Fibroblast of peridontal ligament (primary cell): ENCODE measurements around the gene UFC1.
A peak's percentile ranks its signal among the peaks of the same experiment; 100 is the strongest.

ENCODE experiments used
- DNase-seq: peaks from one replicate; pipeline ENCODE4 v3.0.0-alpha.2; 2010; ENCODE audit errors: extremely low read depth

UFC1 gene

DNA sequence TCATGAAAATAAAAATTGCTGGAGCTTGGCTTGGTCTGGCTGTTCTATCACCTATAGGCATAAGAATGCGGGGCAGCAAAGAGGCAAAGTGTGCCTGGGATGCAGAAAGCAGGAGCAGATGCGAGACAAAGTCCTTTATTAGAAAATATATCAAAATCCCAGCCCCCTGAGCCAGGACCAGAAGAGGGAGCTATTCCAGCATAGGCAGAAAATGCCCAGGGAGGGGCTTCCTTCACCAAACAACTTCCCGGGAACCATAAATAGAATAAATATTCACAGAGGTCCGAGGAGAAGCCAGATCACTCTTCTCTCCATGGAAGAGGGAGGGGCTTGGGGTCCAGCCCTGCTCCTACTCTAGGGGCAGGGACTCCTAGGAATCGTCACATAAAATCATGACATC, 17.4 kb downstream of the UFC1 start:
- no peak for DNase-seq

GRCh38 chr1:161171696-161172095, 17.9 kb downstream of the UFC1 start:
- no peak for DNase-seq

DNA sequence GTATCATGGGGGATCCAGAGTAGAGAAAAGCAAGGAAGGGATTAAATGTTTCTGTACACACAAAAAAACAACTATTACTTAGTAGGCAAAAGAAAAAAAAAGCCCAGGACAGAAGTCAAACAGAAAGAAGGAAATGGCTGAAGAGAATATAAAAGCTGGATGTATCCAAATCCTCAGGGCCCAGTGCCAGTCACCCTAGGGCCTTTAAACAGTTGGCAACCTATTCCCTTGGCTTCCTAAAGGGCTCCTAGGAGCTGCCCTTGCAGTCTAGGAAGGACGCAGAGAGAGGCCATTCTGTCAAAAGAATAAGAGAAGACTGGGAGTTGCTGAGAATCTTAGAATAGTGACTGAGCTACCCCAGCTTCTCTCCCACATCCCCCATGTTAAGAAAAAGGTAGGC, 18.6 kb downstream of the UFC1 start:
- DNase-seq: no peak

DNA sequence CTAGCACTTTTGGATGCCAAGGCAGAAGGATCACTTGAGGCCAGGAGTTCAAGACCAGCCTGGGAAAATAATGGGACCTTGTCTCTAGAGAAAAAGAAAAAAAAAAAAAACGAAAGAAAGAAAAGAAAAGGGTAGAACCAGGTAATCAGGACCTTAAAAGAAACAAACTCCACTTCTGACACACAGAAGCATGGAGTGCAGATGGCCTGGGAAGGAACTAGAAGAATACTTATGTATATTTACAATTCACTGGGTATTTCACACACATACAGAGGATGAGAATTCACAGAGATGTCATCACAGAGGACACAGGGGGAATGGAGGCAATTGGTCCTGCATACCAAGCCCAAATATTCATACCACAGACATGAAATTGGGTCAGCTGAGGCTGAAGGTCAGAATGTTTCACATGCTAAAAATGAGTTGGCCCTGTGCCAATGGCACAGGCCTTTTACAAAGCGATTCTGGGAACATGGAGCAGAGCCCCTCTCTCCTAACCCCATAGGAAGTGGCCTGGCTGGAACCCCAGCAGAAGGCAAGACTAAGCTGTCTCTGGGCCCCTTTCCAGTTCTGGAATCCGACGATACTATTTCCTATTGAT, 19.1 kb downstream of the UFC1 start:
- peak; percentile 100 for DNase-seq

DNA sequence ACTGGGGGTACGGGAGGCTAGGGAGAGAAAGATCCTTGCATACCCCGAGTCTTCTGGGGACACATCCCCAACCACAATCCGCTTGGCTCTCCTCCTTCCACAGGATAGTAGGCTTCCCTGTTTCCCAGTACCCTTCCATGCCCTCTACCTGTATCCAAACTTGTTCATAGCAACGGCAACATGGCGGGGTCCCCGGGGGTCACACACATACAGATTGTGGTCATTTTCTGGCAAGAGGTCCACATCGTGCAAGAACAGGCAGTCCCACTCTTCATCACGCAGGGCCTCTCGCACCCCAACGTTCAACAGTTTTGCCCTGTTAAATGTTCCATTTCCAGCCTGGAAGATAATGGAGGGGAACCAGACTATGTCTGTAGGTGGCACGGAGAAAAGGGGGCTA, 19.9 kb downstream of the UFC1 start:
- DNase-seq: no peak

DNA sequence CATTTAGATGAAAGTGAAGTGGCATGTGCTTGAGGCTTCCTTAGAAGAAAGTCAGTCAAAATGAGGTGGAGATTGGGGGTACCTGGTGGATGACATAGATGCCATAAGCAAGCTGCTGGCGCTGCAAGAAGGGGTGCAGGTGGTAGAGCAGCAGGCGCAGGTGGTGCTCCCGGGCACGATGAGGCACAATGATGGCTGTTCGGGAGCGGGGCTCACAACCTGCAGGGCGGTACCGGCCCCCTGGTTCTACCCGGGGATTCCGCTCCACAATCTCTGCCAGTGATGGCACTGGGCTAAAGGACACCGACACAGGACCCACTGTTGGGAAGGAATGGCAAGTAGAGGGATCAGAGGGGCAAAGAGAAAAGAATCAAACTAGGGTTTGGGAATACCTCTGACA, 21.1 kb downstream of the UFC1 start:
- no peak for DNase-seq

- no peak for DNase-seq
Observed at GRCh38 chr1:161175771-161176453, 22.1 kb downstream of the UFC1 start.

DNA sequence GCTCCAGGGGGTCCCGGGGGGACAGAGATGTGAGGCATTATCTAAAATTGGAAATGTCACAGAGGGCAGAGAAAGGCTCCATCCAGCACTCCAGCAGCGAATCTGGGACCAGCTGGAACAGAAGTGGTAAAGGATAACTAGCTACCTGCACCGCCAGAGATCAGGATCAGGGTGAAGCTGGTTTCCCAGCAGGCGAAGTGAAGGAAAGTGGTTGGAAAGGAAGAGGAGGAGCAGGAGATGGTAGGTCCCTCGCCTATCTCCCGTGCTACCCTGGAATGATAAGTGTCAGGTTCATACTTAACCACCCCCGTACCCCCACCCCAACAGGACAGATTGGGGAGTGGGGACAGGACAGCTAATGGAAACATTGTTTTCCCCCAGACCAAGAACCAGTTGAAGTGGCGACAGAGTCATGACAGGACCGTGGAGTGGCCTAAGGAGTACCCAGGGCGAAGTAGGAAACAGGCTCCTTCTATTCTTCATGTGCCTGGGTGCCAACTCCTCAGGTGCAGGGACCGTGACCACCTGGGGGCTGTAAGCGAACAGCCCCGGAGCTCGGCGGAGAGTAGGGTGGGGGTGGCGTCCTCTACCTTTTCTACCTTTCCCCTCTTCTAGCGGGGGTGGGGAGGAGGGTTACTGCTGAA, 22.8 kb downstream of the UFC1 start:
- DNase-seq: no peak

- DNase-seq: peak; percentile 68
Observed at GRCh38 chr1:161177112-161177935, 23.5 kb downstream of the UFC1 start, which contains the start of gene B4GALT3. TSS of gene B4GALT3 (minus strand) at chr1:161177507. CDS start at chr1:161176060, 1,447 bp downstream.

- no peak for DNase-seq
Observed at GRCh38 chr1:161177936-161178244, 24.1 kb downstream of the UFC1 start.

DNA sequence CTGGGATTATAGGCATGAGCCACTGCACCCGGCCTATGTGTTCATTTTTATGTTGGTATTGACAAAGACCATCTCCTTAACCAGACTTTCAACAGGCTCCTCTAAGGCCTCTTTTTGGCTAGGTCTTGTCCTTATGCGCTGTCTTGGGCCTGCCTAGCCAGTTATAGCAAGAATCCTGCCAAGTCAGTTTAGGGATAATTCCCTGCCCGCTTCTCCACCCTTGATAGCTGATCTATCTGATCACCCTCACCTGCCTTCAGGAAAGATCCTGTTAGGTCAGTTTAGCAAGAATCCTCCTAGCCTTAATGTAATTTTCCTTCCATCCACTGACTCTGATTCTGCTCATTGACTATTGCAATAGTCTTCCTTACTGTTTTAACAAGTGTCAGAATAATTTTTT, 25.9 kb downstream of the UFC1 start:
- DNase-seq: no peak

- no peak for DNase-seq
Observed at GRCh38 chr1:161180639-161181038, 26.9 kb downstream of the UFC1 start.

- peak; percentile 49 for DNase-seq
Observed at GRCh38 chr1:161182214-161182613, 28.4 kb downstream of the UFC1 start.

DNA sequence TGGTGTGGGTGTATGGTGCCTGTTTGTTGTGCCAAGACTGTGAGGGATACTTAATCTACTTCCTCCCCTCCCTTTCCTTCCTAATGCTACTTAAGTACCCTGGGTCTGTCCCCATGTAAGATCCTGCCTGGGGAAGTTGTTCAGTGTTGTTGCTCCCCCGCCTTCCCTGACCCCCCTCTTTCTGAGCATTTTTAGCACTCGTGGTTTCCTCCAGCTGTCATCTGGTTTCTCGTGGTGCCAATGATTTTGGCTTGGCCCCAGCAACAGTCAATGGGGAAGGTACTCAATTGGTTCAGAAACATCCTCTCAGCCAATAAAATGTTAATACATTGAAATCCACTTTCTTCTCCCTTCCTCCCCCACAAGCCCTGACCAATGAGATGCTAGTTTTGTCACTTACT, 31.5 kb downstream of the UFC1 start:
- DNase-seq: peak; percentile 84

DNA sequence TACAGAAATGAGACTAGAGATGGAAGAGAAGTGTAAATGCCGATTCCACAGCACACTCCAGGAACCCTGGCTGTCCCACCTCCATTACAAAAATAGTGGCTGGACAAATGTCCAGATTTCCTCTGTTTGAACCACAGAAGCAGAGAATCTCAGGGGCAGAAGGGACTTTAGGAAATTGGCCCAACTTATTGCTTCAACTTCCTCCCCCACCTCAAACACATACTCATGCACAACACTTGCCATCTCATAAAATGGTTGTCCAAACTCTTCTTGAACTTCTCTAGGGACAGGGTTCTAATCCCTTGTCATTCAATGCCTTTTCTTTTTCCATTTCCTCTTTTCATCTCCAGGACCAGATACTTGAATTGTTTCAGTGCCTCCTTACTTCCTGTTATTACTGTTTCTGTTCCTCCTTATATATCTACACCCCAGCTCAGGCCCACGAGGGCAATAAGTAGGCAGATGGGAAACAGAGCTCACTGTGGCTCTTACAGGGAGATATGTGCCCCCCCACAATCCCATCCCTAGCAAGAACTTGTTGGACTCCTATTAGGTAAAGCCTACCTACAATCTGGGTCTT, 32.0 kb downstream of the UFC1 start:
- DNase-seq: no peak

GRCh38 chr1:161187311-161187710, 33.5 kb downstream of the UFC1 start:
- DNase-seq: no peak

GRCh38 chr1:161188381-161188780, 34.6 kb downstream of the UFC1 start:
- DNase-seq: no peak

DNA sequence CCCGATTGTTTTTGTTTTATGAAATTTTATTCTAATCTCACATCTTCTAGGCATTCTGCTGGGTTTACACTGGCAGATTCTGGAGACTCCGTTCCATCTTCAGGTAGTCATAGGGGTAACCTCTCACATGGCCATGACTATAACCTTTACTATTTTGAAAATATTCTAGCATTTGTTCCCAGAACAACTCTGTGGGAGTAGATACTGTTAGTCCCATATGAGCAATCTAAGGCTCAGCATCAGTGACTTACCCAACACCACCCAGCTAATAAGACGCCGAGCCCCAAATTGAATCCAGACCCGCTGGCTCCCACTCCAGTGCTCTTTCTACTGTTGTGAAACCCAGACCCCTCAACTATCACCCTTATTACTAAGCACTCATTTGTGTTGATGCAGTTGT, 35.3 kb downstream of the UFC1 start:
- no peak for DNase-seq

DNA sequence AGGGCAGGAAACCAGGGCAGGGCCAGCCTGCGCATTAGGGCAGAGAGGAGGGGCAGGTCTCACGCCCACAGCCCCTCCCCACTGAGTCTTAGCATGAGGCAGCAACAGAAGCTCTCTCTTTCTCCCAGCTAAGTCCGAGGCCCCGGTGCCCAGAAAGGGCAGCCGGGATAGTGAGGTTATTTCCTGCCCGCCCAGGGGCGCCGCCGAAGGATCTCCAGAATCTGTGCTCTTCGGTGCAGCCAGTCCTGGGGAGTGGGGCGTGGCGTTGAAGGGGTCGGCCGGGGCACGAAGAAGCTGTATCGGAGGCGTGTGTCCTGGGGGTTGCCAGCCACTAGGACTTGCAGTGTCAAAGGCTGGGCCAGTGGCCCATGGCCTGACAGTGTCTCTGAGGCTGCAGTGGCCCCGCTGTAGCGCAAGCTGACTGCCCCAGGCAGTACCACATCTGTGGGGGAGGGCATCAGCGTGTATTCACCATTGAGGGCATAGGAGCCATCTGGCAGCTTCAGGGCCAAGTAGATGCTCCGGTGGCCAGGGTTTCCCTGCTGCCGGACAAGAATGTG, 37.3 kb downstream of the UFC1 start:
- DNase-seq: no peak

GRCh38 chr1:161191971-161192370, 38.2 kb downstream of the UFC1 start:
- no peak for DNase-seq

DNA sequence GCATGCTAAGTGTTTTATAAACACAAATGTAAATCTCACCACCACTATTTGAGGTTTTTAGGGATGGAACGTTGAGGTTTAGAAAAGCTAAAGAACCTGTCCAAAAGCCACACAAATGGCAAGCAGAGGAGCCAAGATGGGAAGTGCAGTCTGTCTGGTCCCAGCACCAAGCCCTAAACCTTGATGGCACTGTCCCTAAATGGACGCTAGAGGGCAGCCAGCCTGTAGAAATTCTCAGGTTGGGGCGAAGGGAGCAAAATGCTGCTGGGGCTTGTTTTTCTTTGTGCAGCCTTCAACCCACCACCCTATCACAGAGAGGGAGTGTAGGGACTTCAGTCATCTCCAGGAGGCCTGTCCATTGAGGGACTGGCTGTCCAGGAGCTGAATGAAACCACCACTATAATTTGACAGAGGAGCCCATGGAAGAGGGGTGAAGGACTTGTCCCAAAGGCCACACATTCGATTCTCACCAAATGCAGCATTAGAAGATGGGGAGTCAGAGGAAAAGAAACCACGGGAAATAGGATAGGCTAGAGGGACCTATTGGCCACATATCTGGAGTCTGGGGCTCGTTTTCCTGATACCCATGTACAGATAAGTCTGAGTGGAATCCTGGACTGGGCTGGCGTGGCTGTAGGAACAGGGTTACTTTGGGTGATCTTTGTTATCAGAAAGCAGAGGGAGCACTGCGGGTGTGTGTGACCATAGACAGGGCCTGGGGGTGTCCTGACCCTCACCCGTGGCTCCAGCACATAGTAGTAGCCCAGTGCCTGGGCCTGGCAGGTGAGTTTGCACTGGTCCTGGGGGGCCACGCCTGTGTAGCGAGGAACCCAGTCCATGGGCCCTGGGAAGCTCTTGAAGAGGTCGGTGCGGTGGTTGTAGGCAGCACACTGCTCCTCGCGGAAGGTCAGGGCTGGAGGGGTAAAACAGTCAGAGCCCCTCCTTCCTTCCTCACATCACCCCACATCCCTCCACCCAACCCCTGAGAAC, 39.0 kb downstream of the UFC1 start:
- peak; percentile 78 for DNase-seq
